GM12865 (cell line): ENCODE data around the gene XRCC4.

Experiments
- DNase-seq: peaks from one replicate; pipeline ENCODE4 v3.0.0; 2010; ENCODE audit warnings: low read depth
- H3K4me3 ChIP-seq: 2 replicates; pipeline ENCODE4 v1.5.1; 2011; ENCODE audit warnings: mild to moderate bottlenecking, low read depth, low read length, control low read depth
- CTCF ChIP-seq: IDR thresholded peaks from 2 replicates; pipeline ENCODE4 v1.5.1; 2011; ENCODE audit warnings: low read length, control low read depth, low read depth, inconsistent platforms; ENCODE audit not compliant: insufficient read depth; ENCODE audit errors: missing control alignments

The XRCC4 gene

GRCh38 chr5:83377131-83377865 is 300.0 kb downstream of the XRCC4 start:
- no peak for DNase-seq
- no peak for TF ChIP-seq CTCF
- H3K4me3 ChIP-seq: no peak overlapping the region

GRCh38 chr5:83378624-83379289 is 301.4 kb downstream of the XRCC4 start:
- no peak overlapping the region for H3K4me3 ChIP-seq
- no peak for DNase-seq
- no peak for TF ChIP-seq CTCF

GRCh38 chr5:83385812-83386211 is 308.5 kb downstream of the XRCC4 start:
- DNase-seq: no peak
- TF ChIP-seq CTCF: no peak
- H3K4me3 ChIP-seq: no peak overlapping the region

- no peak for TF ChIP-seq CTCF
- DNase-seq: no peak
- no peak overlapping the region for H3K4me3 ChIP-seq
Observed at GRCh38 chr5:83387041-83387440, 309.7 kb downstream of the XRCC4 start.

GRCh38 chr5:83388608-83389007 is 311.3 kb downstream of the XRCC4 start:
- no peak for DNase-seq
- no peak overlapping the region for H3K4me3 ChIP-seq
- TF ChIP-seq CTCF: no peak

GRCh38 chr5:83392766-83393503 is 315.6 kb downstream of the XRCC4 start:
- TF ChIP-seq CTCF: no peak
- H3K4me3 ChIP-seq: no peak overlapping the region
- no peak for DNase-seq

- no peak for DNase-seq
- no peak for TF ChIP-seq CTCF
- no peak overlapping the region for H3K4me3 ChIP-seq
Observed at GRCh38 chr5:83393504-83393866, 316.1 kb downstream of the XRCC4 start.
